ENCODE data around the gene ZNF331. TPM values are rescaled to one million over a fixed set of nuclear protein-coding genes. Genes with fewer than 3 reads are reported as not detected.

The ZNF331 gene
- total and polyA plus RNA-seq, 2 of the 8 experiments (the other 6 are each of a cell fraction or from before 2014, with no cell fraction given): 30.0 to 44.1 TPM

- CTCF ChIA-PET (ENCODE audit: partially characterized antibody): no interaction called here
- H4K20me1 ChIP-seq (replicated peaks in 1 of 2; ENCODE audit: control insufficient read depth in 1 of 2, insufficient read depth in 2 of 2, low read length in 2 of 2): no peaks in the 10 kb centered on the region
- H3K36me3 ChIP-seq (ENCODE audit: control insufficient read depth in 2 of 4, insufficient read depth in 4 of 4, low read length in 3 of 4): peaks cover 14 to 50% (median 31%) of the 10 kb centered on the region in 4 experiments
- H4K8ac ChIP-seq (ENCODE audit: extremely low read depth, insufficient read depth, low read length): no peak overlapping the region
- peaks cover 20 to 27% of the 10 kb centered on the region in 2 experiments for H3K9me3 ChIP-seq (ENCODE audit: insufficient read depth in 2 of 2, low read depth in 1 of 2, low read length in 1 of 2)
- H2BK20ac ChIP-seq (ENCODE audit: low read length): no peak overlapping the region
- no peak overlapping the region for H2BK15ac ChIP-seq (ENCODE audit: low read length)
- no peak overlapping the region for H4K5ac ChIP-seq (ENCODE audit: insufficient read length, low read depth, low read length)
- no peak overlapping the region for H4K91ac ChIP-seq (replicated peaks; ENCODE audit: insufficient read length, low read length)
- 90% methylated on average over 2 of the region's 2 CpGs; no CpG with 5 or more reads in 1 of the 2 experiments for WGBS, 2 experiments (ENCODE audit: extremely low coverage in 1 of 2, insufficient coverage in 1 of 2, insufficient read length in 1 of 2, insufficient replicate concordance in 2 of 2, low coverage in 1 of 2, low lambda C conversion rate in 2 of 2, missing lambda C conversion rate in 1 of 2)
- H3K18ac ChIP-seq (ENCODE audit: extremely low read depth, low read length): no peak overlapping the region
- H2BK120ac ChIP-seq (replicated peaks; ENCODE audit: low read depth, low read length): no peak overlapping the region
- H3K27ac ChIP-seq (ENCODE audit: low read depth, low read length): no peak overlapping the region
- H3K4me2 ChIP-seq (ENCODE audit: insufficient read depth in 1 of 2, low read depth in 2 of 2, low read length in 2 of 2): no peak overlapping the region
- no peak for FAIRE-seq
- H2BK12ac ChIP-seq (ENCODE audit: low read depth, low read length): no peak overlapping the region
- no peak overlapping the region for H3K23ac ChIP-seq (ENCODE audit: insufficient read length)
- H3K27me3 ChIP-seq (replicated peaks in 1 of 4; ENCODE audit: control insufficient read depth in 3 of 4, extremely low read depth in 1 of 4, insufficient read depth in 3 of 4, low read length in 3 of 4): no peaks in the 10 kb centered on the region
- H3K79me2 ChIP-seq (ENCODE audit: control insufficient read depth in 1 of 2, insufficient read depth in 2 of 2, low read length in 2 of 2): no peaks in the 10 kb centered on the region
- H3K14ac ChIP-seq (ENCODE audit: insufficient read length): no peak overlapping the region
- no peak overlapping the region for H2AFZ ChIP-seq (ENCODE audit: low read length)
- TF ChIP-seq CEBPB (IDR thresholded peaks at IDR 0.05; ENCODE audit: low read depth, low read length): peak; percentile 76; the same call in 1 of the 2 replicates
- TF ChIP-seq NRF1 (IDR thresholded peaks at IDR 0.05; ENCODE audit: low read depth, low read length): no peak
- H3K23me2 ChIP-seq (ENCODE audit: low read depth, low read length): 0 out of 2 replicates have a peak, but pooled peaks cover 4% of the 10 kb centered on the region
- H3K4me1 ChIP-seq (replicated peaks in 1 of 4; ENCODE audit: control insufficient read depth in 3 of 4, insufficient read depth in 4 of 4, low read length in 3 of 4): peaks cover 0 to 11% (median 8%) of the 10 kb centered on the region in 4 experiments; a peak in 4 of 7 replicates
- H3K4me3 ChIP-seq (ENCODE audit: extremely low read depth in 1 of 4, insufficient read depth in 2 of 4, low read depth in 3 of 4, low read length in 4 of 4): no peak overlapping the region
- no peak for DNase-seq (ENCODE audit: low read depth in 1 of 2, low spot score in 2 of 2)
- no peak overlapping the region for H2AK5ac ChIP-seq (ENCODE audit: low read depth, low read length)
- H3K56ac ChIP-seq (replicated peaks; ENCODE audit: insufficient read length, low read depth, low read length): no peak overlapping the region
- no peak overlapping the region for H3K9ac ChIP-seq (replicated peaks in 1 of 4; ENCODE audit: extremely low read depth in 1 of 4, low read depth in 3 of 4, low read length in 3 of 4)
- H3K4ac ChIP-seq (replicated peaks; ENCODE audit: insufficient read length, low read depth, low read length): no peak overlapping the region
- no peak overlapping the region for H2BK5ac ChIP-seq (ENCODE audit: low read depth, low read length)
- no peaks in the 10 kb centered on the region for H3K79me1 ChIP-seq (ENCODE audit: low read depth, low read length)
- POLR2A ChIA-PET (ENCODE audit: partially characterized antibody): no interaction called here
These were observed 41.6 kb downstream of the ZNF331 start for GRCh38 chr19:53579518-53579917.

Data from H1 (cell line).